HFF-Myc (cell line): ENCODE results near the gene PSME4.

Experiments
- DNase-seq: peaks from one replicate; pipeline ENCODE4 v3.0.0-alpha.2; 2011; ENCODE audit warnings: low read depth; ENCODE audit errors: extremely low read depth
- H3K4me3 ChIP-seq: replicated peaks from 2 replicates; pipeline ENCODE4 v1.5.1; 2011; ENCODE audit warnings: low read depth, mild to moderate bottlenecking, control low read depth, low read length
- CTCF ChIP-seq: IDR thresholded peaks from 2 replicates; pipeline ENCODE4 v1.5.1; 2012; ENCODE audit warnings: mild to moderate bottlenecking, low read depth, low read length, control low read depth; ENCODE audit errors: missing control alignments

PSME4 gene

GRCh38 chr2:54000524-54000923 is 29.7 kb upstream of the PSME4 start:
- TF ChIP-seq CTCF: no peak
- no peak for DNase-seq
- no peak overlapping the region for H3K4me3 ChIP-seq

GRCh38 chr2:54000122-54000521 is 29.3 kb upstream of the PSME4 start:
- TF ChIP-seq CTCF: no peak
- H3K4me3 ChIP-seq: no peak overlapping the region
- no peak for DNase-seq

- no peak for DNase-seq
- H3K4me3 ChIP-seq: no peak overlapping the region
- TF ChIP-seq CTCF: no peak
Observed at GRCh38 chr2:53998834-53999233, 28.0 kb upstream of the PSME4 start.

GRCh38 chr2:53994818-53995808 is 24.3 kb upstream of the PSME4 start:
- no peak for DNase-seq
- TF ChIP-seq CTCF: no peak
- H3K4me3 ChIP-seq: no peak overlapping the region

GRCh38 chr2:53991948-53992347 is 21.2 kb upstream of the PSME4 start:
- no peak for TF ChIP-seq CTCF
- DNase-seq: no peak

DNA sequence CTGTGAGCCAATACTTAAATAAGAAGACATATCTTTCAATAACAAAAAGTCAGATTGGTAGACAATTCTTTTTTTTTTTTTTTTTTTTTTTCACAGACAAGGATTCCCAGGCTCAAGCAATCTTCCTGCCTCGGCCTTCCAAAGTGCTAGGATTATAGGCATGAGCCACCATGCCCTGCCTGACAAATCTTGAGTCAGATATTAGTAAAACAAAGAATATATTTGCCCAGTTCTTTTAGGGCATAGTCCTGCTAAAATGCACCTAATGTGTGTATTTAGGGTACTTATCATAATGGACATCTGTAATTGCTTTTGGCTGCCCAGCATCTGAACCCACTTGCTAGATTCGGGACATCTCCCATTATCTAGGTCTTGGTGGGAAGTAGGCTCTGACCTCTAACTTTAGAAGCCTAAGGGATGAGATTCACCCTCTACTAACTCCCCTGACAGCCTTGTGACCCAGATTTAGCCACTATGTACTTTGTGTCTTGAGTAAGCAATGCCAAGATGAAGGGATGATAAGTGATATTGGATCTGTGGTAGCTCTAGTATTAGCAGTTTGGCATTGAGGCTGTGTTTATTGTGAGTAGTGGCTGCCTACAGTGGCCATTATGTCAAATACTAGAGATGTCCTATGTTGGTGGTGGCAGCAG is 18.5 kb upstream of the PSME4 start:
- TF ChIP-seq CTCF: no peak
- no peak overlapping the region for H3K4me3 ChIP-seq
- no peak for DNase-seq

More at GRCh38 chr2:53991948-53992347, 21.2 kb upstream of the PSME4 start:
- H3K4me3 ChIP-seq: no peak overlapping the region
